TTC549 (cell line): ENCODE data around the gene MRPS23.

Experiments
- FAIRE-seq: peaks from 2 replicates; lab custom pipeline; 2012; peaks lifted over from hg19 to GRCh38; lab: Jason Lieb, UNC

The MRPS23 gene

DNA sequence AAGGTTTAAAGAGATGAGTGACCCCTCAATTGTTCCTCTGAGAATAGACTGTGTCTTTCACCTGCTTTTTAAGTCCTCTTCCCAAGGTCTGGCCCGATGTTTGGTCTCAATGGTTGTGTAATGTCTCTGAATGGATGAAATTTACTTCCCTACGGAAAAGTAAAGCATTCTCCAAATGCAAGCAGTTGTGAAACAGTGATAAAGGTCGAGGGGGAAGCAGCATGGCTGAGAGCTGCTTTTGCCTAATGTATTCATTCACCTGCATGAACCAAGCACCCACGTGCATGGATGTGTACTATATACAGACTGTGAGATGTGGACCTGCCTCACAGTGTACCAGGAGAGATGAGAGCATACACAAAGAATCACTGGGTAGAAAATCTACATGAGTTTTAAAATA, 11.4 kb downstream of the MRPS23 start:
- FAIRE-seq = no peak

DNA sequence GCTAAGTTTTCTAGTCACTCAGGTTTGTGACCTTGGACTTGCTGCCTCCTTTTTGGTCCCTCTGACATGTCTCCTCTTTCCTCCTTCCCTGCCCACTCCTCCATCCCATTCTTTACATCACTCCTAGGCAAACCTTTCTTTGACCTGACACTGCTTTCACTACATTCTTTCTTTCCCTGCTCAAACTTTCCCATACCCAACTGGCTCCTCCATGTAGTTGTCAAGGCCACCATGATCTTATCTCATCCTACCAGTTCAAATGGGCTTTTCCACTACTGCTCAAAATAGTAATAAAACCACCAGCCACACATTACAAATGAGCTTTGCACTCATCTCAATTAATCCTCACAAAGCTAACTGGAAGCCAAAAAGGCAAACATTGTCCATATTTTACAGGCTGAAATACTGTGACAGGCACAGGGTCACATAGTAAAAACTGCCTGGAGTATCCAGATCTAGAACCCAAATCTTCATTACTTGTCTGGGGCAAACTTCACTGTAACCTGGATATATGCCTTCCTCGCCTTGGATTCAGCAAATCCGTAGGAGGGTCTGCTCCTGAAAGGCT, 14.4 kb downstream of the MRPS23 start:
- no peak for FAIRE-seq

DNA sequence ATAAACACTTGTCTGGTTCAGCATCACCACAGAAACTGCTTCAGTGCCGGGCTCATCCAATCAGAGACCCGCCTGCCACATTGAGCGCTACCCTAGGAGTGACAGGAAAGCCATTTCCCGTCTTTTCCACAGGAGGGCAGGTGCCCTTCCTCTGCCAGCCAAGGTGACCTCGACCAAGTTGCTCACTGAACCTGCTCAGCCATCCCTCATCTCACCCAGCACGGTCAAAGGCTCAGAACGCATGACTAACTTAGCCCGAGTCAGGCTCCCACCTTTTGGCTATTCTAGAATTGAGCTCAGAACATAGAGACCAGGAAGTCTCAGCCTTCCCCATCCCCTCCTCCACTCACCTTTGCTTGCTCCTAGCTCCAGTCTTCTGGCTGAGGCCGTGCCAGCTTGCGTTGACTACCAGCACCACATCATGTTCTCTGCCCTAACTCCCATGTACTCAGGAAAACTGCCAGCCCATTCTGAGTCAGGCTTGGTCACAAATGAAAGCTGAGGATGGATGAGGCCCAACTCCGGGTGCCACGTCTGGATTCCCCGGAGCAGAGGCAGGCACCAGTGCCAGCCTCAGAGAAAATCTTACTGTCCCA, 15.6 kb downstream of the MRPS23 start:
- no peak for FAIRE-seq

DNA sequence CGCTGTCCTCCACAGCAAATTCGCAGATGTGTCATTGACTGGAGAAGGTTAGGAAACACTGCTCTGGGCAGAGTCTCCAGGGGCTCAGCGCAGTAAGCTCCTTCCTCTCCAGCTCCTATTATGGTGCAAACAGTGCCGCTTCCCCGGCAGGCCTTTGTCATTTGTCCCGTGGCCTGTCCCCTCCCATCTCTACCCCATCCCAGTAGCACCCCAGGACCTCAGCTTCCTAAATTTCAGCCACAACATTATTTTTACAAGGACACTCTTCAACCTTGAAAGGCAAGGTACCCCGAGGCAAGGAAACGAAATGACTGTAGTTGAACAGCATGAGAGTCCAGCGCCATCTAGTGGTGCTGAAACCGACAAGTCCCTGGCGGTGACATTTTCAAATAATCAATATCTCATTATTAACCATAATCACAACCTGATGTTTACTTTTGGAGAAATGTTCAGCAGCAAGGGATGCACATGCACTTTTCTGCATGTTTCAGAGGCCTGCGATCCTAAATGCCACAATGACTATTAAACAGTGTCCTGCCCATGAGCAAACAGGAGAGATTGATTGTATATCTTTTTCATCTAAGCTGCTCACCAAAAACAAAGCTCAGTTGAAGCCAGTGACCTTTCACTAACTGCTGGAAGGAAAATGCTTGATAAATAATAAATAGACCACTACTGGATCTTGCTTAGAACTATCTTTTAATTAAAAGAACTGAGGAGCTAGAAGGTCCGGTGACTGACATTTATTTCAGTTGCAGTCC, 16.5 kb downstream of the MRPS23 start:
- FAIRE-seq = no peak

DNA sequence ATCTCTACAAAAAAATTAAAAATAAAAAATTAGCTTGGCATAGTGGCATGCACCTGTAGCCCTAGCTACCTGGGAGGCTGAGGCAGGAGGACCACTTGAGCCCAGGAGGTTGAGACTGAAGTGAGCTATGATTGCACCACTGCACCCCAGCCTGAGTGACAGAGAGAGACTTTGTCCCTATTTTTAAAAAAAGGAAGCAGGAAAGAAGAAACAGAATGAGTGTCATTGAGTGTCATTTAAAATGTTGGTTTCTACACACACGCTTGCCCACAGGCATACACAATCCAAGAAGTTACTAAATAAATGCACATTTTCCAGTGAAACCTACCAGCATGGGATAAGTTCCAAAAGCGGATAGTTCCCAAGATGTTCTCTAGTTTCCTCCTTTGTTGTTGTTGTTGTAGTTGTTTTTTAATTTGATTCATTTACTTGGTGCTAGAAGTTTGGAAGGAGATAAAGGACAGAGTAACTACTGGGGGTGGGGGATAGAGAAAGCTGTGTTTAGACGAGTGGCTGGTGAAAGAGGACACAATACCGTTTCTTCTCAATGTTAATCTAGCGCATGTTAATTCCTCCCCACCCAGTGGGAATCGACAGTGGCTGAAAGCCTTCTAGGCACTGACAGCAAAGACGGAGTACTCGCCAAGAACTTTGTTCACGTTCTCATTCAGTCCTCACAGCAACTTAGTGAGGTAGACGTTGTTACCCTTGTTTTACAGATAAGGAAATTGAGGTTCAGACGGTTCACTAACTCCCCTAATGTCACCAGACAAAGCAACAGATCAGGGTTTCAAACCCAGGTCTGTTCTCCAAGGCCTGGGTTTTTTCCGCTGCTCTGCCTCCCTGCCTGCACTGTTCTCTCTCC, 17.3 kb downstream of the MRPS23 start:
- FAIRE-seq = no peak

GRCh38 chr17:57830880-57831279, 19.0 kb downstream of the MRPS23 start:
- no peak for FAIRE-seq

- no peak for FAIRE-seq
These were observed 26.1 kb downstream of the MRPS23 start for GRCh38 chr17:57823469-57824401.

DNA sequence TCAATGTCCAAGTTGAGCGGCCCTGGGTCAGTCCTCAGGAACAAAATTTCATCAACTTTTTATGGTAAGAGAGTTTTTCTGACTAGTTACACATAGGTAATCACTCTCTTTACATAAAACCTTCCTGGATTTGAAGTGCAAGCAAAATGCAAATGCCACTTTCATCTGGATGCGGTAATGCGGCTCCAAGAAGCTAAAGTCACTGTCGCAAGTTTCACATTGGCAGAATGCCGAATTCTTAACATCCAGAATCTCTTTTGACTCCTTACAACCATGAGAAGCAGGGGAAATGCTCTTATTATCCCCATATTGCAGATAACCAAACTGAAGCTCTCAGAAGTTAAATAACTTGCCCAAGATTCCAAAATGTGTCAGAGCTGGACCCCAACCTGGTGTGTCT, 30.0 kb downstream of the MRPS23 start:
- no peak for FAIRE-seq

- no peak for FAIRE-seq
These were observed 30.6 kb downstream of the MRPS23 start for GRCh38 chr17:57819285-57819684.

GRCh38 chr17:57818066-57818465, 31.8 kb downstream of the MRPS23 start:
- no peak for FAIRE-seq

DNA sequence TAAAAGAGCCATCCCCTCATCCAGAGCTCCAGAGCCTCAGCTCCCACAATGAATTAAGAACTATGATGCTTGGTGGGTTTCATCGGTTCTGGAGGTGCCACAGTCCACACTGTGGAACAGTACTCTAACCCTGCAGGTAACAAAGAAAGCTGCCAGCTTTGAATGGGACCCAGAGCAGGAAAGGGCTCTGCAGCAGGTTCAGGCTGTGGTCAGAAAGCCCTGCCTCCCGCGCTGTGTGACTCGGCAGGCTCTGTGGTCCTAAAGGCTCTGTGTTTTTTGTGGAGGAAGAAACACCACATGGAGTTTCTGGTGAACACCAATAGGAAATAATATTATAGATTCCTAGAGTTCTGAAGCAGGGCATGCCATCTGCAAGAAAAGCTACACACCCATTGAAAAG, 32.5 kb downstream of the MRPS23 start:
- FAIRE-seq = no peak

- FAIRE-seq = no peak
These were observed 35.4 kb downstream of the MRPS23 start for GRCh38 chr17:57814421-57814820.

DNA sequence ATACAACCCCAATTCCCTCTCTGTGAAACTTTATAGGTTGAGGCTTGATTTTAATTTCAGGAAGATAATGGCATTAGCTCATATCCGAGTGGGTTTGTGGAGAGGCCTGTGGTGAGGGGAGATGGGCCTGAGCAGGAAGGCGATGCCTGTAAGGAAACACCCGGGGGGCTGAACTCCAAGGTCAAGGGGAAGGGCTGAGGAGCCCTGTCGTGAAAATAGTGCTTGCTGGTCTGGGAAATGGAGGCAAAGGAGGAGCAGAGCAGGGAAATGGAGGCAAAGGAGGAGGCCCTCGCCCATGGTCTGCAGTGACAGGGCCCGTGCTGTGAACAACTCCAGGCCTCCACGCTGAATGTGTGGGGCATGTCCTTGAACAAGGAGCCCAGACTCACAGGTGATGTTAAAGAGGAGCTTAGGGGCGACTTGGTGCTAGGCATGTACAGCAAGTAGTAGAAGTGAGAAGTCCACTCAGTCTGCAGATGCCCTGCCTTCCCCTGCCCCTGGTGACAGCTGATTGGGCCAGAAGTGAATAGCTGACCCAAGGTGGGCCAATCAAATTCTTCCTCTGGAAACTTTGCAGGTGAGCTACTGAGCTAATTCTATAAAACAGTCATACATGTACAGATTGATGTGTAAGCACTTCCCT, 38.1 kb downstream of the MRPS23 start:
- FAIRE-seq = no peak

DNA sequence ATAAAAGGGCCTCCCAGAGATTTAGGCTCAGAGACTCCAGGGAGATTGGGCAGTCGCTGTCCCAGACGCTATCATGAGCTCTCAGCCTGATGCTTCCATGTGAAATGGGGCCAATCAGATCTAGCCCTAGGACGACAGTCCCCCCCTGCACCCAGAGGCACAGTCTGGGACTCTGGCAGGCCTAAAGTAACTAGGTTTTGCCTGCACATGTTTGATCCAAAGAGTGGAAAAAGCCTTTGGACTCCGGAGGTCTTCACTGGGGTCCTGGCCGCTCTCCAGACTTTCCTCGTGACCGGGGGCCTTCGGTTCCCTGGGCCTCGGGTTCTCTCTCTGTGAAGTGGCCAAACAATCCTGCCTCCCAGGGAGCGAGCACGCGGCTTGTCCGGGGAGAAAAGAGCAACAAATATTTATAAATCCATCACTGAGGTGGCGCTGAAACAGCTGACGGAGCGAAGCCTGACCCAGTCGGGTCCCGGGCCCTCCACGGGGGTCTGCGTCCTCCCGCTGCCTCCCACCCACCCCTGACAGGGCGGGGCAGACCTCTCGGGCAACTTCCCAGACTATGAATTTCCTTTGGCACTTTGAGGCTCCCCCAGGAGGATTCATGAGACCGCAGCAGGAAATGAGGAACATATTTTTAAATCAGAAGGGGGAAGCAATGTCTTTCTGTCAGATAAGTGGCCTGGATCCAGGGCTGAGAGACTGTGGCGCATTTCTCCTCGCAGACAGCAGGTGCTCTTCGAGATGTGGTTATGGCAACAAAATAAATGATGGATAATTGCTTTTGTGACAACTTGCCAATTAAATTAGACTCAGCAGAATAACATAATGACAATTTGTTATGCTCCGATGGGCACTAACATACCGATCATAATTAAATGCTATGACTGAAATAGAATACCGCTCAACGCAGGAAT, 38.9 kb downstream of the MRPS23 start:
- FAIRE-seq = no peak

DNA sequence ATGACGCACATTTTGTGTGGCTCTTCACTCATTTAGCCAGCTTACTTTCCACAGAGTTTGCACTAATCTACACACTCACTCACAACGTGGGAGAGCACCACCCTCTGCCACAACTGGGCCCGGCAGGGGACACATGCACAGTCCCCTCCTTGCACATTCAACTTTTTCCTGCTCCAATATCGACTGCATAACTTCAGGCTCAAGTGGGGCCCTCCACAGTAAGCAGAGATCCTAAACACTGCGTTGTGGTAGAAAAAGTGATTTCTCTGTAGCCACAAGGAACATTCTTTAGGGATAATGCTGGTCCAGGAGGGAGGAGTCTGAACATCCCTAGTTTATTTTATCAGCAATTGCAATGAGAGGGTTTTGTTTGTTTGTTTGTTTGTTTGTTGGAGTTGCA, 40.0 kb downstream of the MRPS23 start:
- no peak for FAIRE-seq

- FAIRE-seq = no peak
These were observed 41.0 kb downstream of the MRPS23 start for GRCh38 chr17:57808882-57809281.

GRCh38 chr17:57806167-57806830, 43.5 kb downstream of the MRPS23 start:
- FAIRE-seq = no peak

DNA sequence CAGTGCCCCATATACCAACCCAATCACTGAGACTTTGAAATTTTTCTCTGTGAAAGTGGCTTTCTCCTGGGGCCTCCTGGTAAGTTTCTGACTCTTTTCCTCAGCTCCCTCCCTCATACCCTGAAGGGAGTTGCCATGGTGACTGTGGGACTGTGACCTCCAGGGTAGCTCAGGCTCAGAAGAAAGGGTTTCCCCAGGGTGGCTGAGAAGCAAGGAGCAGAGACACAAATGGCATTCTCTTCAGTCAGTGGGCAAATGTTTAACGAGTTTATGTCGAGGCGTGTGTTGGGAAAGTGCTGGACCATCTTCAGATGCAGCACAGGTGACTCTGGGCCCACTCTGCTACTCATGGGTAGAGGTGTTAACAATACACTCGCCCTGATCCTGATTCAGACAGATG, 46.8 kb downstream of the MRPS23 start:
- no peak for FAIRE-seq

DNA sequence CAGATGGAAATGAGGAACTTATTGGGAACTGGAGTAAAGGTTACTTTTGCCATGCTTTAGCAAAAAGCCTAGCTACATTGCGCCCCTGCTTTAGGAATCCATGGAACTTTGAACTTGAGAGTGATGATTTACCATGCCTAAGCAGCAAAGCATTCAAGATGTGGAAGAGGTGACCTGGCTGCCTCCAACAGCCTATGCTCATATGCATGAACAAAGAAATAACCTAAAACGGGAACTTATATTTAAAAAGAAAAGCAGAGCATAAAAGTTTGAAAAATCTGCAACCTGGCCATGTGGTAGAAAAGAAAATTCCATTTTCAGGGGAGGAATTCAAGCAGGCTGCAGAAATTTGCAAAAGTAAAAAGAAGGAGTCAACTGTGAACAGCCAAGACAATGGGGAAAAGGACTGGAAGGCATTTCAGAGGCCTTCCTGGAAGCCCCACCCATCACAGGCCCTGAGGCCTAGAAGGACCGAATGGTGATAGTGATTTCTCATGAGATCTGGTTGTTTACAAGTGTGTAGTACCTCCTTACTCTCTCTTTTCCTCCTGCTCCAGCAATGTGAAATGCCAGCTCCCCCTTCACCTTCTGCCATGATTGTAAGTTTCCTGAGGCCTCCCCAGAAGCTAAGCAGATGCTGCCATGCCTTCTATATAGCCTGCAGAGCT, 48.7 kb downstream of the MRPS23 start:
- no peak for FAIRE-seq
